Loucy (cell line): Measurements from ENCODE around the gene TSPEAR.

Experiments used
- EZH2phosphoT487 ChIP-seq: fragments of 200-600 bp; IDR thresholded peaks from 2 replicates; pipeline ENCODE4 v1.6.1; 2018; ENCODE audit warnings: antibody characterized with exemption, mild to moderate bottlenecking, moderate library complexity, borderline replicate concordance
- TF ChIP-seq, protein P1 (sequence below): fragments of 200-600 bp; sonication (generic); conservative IDR thresholded peaks from 2 replicates; pipeline ENCODE4 v1.5.1; 2014; ENCODE audit warnings: mild to moderate bottlenecking, antibody characterized with exemption, low read length

DNA sequence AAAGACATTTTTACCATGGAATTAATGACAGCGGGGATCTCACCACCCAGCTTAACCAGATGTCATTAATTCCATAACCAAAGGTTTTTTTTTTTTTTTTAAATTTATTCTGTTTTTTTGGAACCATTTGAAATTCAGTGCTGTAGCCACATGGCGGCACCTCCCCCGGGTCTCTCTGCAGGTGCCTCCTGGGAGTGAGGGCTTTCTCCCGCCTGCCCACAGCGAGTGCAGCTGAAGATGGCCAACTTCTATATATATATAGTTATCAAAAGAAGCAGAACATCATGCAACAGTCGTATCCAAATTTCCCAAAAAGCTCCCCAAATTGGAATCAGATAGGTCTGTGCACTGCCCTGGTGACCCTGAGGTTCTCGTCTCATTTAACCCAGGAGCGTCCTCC lies 95.9 kb downstream of the TSPEAR start:
- TF ChIP-seq, protein P1, sequence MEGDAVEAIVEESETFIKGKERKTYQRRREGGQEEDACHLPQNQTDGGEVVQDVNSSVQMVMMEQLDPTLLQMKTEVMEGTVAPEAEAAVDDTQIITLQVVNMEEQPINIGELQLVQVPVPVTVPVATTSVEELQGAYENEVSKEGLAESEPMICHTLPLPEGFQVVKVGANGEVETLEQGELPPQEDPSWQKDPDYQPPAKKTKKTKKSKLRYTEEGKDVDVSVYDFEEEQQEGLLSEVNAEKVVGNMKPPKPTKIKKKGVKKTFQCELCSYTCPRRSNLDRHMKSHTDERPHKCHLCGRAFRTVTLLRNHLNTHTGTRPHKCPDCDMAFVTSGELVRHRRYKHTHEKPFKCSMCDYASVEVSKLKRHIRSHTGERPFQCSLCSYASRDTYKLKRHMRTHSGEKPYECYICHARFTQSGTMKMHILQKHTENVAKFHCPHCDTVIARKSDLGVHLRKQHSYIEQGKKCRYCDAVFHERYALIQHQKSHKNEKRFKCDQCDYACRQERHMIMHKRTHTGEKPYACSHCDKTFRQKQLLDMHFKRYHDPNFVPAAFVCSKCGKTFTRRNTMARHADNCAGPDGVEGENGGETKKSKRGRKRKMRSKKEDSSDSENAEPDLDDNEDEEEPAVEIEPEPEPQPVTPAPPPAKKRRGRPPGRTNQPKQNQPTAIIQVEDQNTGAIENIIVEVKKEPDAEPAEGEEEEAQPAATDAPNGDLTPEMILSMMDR: no peak
- no peak for TF ChIP-seq EZH2phosphoT487
